IMR-90 (cell line): ENCODE measurements around the gene TCF20. TPM values are rescaled to one million over a fixed set of nuclear protein-coding genes. Genes with fewer than 3 reads are reported as not detected.

Experiments
- polyA plus RNA-seq, 3 experiments: library from polyadenylated mRNA; depleted of rRNA; stranded (reverse); fragments of >200 nt; gene quantifications; 2 replicates each; pipeline ENCODE4 v1.2.3, GENCODE V29; 2012; ENCODE audit warnings: low replicate concordance in 1 of 3
- total RNA-seq: library from RNA; depleted of rRNA; stranded (reverse); fragments of >200 nt; gene quantifications from 2 replicates; pipeline ENCODE4 v1.2.3, GENCODE V29; 2012; rRNA removed

Gene TCF20
- total and polyA plus RNA-seq, 2 of the 4 experiments (the other 2 are of a cell fraction) = 8.9 to 23.7 TPM

Other genes starting within 250 kb of the TCF20 start
- 34.4 and 44.8 TPM in 2 replicates for gene NAGA, start 199.8 kb downstream of the TCF20 start, total RNA-seq
- gene NAGA, start 199.8 kb downstream of the TCF20 start, polyA plus RNA-seq (2012; rRNA removed) = 34.3 and 38.6 TPM in 2 replicates
- 6.1 and 6.5 TPM in 2 replicates for gene PHETA2, start 196.4 kb downstream of the TCF20 start, total RNA-seq
- gene PHETA2, start 196.4 kb downstream of the TCF20 start, polyA plus RNA-seq (2012; rRNA removed) = 10.0 and 10.9 TPM in 2 replicates
- 2.3 and 2.5 TPM in 2 replicates for gene SMDT1, start 191.0 kb downstream of the TCF20 start, total RNA-seq
- gene SMDT1, start 191.0 kb downstream of the TCF20 start, polyA plus RNA-seq (2012; rRNA removed) = 15.0 and 15.7 TPM in 2 replicates
- gene NDUFA6, start 179.9 kb downstream of the TCF20 start, total RNA-seq = 48.8 and 92.2 TPM in 2 replicates
- 81.4 and 89.0 TPM in 2 replicates for gene NDUFA6, start 179.9 kb downstream of the TCF20 start, polyA plus RNA-seq (2012; rRNA removed)
- gene CYP2D6, start 139.8 kb downstream of the TCF20 start, total RNA-seq = under 0.01 TPM in 2 replicates
- gene CYP2D6, start 139.8 kb downstream of the TCF20 start, polyA plus RNA-seq (2012; rRNA removed) = 0.24 TPM in 2 replicates
- gene NFAM1, start 161.8 kb upstream of the TCF20 start, total RNA-seq = not detected in 2 replicates
- gene NFAM1, start 161.8 kb upstream of the TCF20 start, polyA plus RNA-seq (2012; rRNA removed) = not detected in 2 replicates
- 25.5 and 32.5 TPM in 2 replicates for gene RRP7A, start 249.1 kb upstream of the TCF20 start, total RNA-seq
- 29.2 and 30.8 TPM in 2 replicates for gene RRP7A, start 249.1 kb upstream of the TCF20 start, polyA plus RNA-seq (2012; rRNA removed)